Astrocyte of the spinal cord (primary cell): ENCODE measurements around the gene SPTBN5.

Experiments used
- DNase-seq: peaks from one replicate; pipeline ENCODE4 v3.0.0; 2011; ENCODE audit warnings: low read depth, low spot score
- H3K4me3 ChIP-seq: 2 replicates; pipeline ENCODE4 v1.5.1; 2011; ENCODE audit warnings: low read depth, mild to moderate bottlenecking, low read length, moderate library complexity
- in situ Hi-C: cut with HindIII; loops from 2 replicates; pipeline ENCODE4 v1.10.0; 2017; ENCODE audit warnings: low sequenced_read_pairs
- TF ChIP-seq, protein P1 (sequence below): IDR thresholded peaks from 2 replicates; pipeline ENCODE4 v1.5.1; 2012; ENCODE audit warnings: low read depth, mild to moderate bottlenecking, low read length, inconsistent platforms

The SPTBN5 gene

DNA sequence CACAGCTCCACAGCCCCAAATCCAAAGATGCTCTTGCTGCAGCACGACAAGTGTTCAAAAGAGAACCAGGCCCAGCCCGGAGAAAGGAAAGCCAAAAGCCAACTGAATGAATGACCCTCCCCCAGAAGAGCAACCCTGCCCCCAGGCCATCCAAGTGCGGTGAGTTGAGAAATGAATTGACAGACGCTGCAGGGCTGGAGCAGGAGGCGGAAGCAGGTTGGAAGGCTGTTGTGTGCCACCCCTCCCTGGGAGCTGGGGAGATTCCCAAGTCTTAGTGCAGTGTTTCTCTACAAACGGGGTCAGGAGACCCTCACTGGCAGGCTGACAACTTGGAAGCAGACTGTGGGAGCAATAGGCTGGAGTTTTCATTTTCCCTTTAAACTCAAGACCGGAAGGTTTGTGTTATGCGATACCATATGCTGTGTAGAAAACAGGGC lies 3.5 kb upstream of the SPTBN5 start:
- DNase-seq = no peak

DNA sequence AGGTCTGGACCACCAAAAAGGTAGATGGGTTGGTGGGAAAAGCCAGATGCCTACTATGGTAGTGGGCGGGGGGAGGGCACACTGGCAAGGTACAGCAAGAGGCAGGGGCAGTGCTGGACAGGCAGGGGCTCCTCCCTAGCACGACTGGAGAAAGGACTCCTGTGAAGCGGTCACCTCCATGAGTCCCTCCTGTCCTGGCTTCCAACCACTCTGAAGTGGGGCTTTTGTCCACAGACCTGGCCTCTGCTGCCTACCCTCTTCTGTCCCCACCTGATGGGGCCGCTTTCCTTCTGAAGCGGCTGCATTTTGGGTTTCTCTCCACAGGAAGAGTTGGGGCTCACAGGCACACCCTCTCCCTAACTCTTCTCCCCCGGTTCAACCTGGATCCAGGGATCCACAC lies 2.7 kb upstream of the SPTBN5 start:
- no peak overlapping the region for H3K4me3 ChIP-seq
- TF ChIP-seq, protein P1, sequence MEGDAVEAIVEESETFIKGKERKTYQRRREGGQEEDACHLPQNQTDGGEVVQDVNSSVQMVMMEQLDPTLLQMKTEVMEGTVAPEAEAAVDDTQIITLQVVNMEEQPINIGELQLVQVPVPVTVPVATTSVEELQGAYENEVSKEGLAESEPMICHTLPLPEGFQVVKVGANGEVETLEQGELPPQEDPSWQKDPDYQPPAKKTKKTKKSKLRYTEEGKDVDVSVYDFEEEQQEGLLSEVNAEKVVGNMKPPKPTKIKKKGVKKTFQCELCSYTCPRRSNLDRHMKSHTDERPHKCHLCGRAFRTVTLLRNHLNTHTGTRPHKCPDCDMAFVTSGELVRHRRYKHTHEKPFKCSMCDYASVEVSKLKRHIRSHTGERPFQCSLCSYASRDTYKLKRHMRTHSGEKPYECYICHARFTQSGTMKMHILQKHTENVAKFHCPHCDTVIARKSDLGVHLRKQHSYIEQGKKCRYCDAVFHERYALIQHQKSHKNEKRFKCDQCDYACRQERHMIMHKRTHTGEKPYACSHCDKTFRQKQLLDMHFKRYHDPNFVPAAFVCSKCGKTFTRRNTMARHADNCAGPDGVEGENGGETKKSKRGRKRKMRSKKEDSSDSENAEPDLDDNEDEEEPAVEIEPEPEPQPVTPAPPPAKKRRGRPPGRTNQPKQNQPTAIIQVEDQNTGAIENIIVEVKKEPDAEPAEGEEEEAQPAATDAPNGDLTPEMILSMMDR = no peak
- no peak for DNase-seq
- in situ Hi-C loops = no loop called here

More for the DNA sequence above, 3.5 kb upstream of the SPTBN5 start:
- in situ Hi-C loops = no loop called here
- TF ChIP-seq, protein P1 = no peak
- no peak overlapping the region for H3K4me3 ChIP-seq

DNA sequence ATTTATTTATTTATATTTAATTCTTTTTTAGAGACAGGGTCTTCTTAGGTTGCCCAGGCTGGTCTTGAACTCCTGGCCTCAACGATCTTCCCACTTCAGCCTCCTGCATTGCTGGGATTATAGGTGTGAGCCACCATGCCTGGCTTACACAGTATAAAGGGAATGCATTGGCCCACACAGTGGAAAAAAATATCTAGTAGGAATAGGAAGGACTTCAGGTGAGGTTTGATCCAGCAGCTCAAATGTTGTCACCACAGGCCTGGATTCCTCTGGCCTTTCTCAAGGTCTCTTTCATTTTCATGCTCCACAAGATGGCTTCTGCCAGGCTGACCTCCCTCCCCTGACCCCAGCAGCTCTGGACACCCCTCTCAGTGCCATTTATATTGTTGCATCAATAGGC lies 2.1 kb upstream of the SPTBN5 start:
- DNase-seq = no peak
- TF ChIP-seq, protein P1 = no peak
- H3K4me3 ChIP-seq = no peak overlapping the region
- in situ Hi-C loops = no loop called here

DNA sequence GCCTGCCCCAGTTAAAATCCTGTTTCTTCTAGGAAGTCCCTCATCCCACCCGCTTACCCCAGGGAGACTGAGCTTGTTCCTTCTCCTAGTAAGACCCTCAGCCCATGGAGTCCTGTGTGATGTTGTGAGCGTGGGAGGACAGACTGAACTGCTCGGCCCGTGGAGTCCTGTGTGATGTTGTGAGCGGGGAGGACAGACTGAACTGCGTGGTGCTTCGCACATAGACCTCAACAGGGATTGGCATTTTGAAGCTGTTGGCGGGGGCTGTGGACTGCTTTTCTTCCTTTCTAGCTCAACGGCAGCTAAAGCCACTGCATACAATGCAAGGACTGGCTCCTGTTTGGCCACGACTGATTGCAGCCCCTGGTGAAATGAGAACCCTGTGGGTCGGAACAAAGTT lies 1.6 kb upstream of the SPTBN5 start:
- H3K4me3 ChIP-seq = no peak overlapping the region
- DNase-seq = no peak
- TF ChIP-seq, protein P1 = no peak
- in situ Hi-C loops = no loop called here

DNA sequence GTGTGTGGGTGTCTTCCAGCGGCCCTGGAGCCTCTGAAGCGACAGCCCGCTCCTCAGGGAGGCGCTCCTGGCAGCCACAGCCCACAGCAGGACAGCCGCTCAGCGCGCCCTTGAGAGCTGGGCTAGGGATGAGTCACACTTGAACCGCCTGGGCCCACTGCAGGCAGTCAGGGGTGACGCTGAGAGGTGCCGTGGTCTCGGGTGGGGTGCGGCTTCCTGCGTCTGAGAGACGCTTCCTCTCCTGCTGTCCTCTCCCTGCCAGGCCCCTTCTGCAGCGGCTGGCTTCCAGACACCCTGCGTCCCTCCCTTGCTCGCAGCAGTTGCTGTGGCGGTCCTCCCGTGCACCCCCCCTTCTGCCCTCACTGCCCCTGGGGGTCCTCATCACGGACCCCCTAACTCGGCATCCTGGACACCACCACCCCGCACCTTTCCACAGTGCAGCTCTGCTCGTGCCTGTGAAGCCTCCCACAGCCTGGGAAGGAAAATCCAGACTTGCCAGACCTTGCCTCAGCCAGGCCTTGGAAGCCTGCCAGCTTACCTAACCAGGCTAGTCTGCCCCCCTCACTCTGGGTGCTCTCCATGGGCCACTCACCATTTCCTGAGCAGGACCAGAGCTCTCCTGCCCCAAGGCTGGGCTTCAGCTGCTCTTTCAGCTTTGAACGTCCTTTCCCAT lies 1.1 kb upstream of the SPTBN5 start:
- TF ChIP-seq, protein P1 = peak; percentile 27
- in situ Hi-C loops = no loop called here
- peak; percentile 75 for DNase-seq
- H3K4me3 ChIP-seq = no peak overlapping the region

DNA sequence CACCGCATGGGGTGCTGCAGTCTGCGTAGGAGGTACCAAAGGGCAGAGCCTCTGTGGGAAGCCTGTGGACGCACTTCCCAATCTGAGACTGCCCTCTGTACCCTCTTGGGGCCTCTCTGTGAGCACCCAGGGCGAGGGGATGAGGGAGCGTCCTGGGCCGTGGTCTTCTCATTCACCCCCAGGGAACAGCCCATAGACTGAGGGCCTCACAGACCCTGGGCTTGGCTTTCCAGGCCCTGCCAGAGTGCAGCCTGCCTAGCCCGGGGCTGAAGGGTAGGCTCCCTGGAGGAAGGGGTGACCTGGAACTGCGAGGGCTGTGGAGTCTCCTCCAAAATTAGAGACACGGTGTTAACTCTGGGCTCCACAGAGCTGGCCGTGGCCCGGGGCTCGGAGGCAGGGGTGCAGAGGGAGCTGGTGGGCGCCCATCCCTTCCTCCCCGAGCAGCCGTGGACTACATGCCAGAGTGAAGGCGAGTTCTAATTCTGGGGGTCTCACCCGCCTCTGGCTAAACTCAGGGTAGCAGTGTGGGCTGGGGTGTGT lies 468 bp upstream of the SPTBN5 start:
- in situ Hi-C loops = no loop called here

More for the DNA sequence above, 468 bp upstream of the SPTBN5 start:
- no peak overlapping the region for H3K4me3 ChIP-seq
- no peak for DNase-seq
- TF ChIP-seq, protein P1 = no peak
